ENCODE measurements around the gene DNAJC6. TPM values are rescaled to one million over a fixed set of nuclear protein-coding genes. Genes with fewer than 3 reads are reported as not detected.

Gene DNAJC6
- total RNA-seq, 1 experiment from 2014 or later: 6.2 TPM

DNA sequence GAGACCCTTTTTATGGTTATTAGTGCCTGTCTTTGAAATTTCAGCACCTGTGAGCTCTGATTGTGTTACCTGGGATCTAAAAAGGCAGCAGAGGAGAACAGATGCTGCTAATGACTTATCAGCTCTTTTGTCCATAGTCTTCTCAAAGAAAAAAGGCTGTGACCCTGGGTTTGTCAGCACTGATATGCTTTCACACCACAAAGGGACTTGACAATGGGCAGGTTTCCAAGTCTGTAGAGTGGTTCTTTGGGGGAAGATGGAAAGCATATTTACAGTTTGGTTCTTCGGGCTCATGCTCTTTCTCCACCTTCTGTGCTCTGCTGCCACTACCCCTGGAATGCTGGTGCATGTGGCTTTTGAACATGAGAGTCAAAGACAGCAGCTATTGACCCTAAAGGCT, 32.0 kb downstream of the DNAJC6 start:
- DNase-seq: no peak
- TF ChIP-seq, protein P1, sequence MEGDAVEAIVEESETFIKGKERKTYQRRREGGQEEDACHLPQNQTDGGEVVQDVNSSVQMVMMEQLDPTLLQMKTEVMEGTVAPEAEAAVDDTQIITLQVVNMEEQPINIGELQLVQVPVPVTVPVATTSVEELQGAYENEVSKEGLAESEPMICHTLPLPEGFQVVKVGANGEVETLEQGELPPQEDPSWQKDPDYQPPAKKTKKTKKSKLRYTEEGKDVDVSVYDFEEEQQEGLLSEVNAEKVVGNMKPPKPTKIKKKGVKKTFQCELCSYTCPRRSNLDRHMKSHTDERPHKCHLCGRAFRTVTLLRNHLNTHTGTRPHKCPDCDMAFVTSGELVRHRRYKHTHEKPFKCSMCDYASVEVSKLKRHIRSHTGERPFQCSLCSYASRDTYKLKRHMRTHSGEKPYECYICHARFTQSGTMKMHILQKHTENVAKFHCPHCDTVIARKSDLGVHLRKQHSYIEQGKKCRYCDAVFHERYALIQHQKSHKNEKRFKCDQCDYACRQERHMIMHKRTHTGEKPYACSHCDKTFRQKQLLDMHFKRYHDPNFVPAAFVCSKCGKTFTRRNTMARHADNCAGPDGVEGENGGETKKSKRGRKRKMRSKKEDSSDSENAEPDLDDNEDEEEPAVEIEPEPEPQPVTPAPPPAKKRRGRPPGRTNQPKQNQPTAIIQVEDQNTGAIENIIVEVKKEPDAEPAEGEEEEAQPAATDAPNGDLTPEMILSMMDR (IDR thresholded peaks at IDR 0.05; ENCODE audit: insufficient read depth in 1 of 2, low read depth in 1 of 2, low read length in 1 of 2, severe bottlenecking in 1 of 2, unreplicated experiment in 1 of 2): no peak
- Histone ChIP-seq H3K9me3 (no peaks in the 10 kb centered on the region), H3K4me1 (peaks cover 4% of the 10 kb centered on the region; the same call in 1 of the 2 replicates), H3K4me3 (ENCODE audit: low read depth, low read length) (no peak overlapping the region), H3K36me3 (ENCODE audit: control insufficient read depth, insufficient read depth, low read length) (no peaks in the 10 kb centered on the region), H3K27me3 (replicated peaks; ENCODE audit: control insufficient read depth, insufficient read depth, low read length) (no peaks in the 10 kb centered on the region)
- Mint-ChIP-seq H3K9me3 (ENCODE audit: unreplicated experiment) (no peaks in the 10 kb centered on the region), H3K27me3 (ENCODE audit: insufficient read depth, unreplicated experiment) (no peaks in the 10 kb centered on the region), H3K4me1 (ENCODE audit: low read depth, unreplicated experiment) (peaks cover 4% of the 10 kb centered on the region), H3K27ac (ENCODE audit: unreplicated experiment) (no peak overlapping the region), H3K36me3 (ENCODE audit: insufficient read depth, unreplicated experiment) (no peaks in the 10 kb centered on the region), H3K4me3 (ENCODE audit: unreplicated experiment) (no peak overlapping the region)
- POLR2A ChIA-PET: no interaction called here
- CTCF ChIA-PET: no interaction called here
- intact Hi-C loops (cut with micrococcal nuclease; ENCODE audit: unreplicated experiment): no loop called here
- no TSS peak for BruUV-seq (replicated peaks)

DNA sequence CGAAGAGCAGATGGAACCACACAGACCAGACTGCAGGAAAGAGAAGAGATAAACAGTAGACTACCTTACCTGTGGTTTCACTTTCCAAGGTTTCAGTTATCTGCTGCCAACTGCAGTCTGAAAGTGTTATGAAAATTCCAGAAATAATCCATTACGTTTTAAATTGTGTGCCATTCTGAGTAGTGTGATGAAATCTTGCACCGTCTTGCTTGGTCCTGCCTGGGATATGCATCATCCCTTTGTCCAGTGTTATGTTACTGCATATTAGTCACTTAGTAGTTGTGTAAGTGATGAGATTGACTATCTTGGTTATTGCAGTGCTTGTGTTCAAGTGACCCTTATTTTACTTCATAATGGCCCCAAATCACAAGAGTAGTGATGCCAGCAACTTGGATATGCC, 33.9 kb downstream of the DNAJC6 start:
- BruUV-seq (replicated peaks): no TSS peak
- no peaks in the 10 kb centered on the region for H3K27me3 Mint-ChIP-seq (ENCODE audit: insufficient read depth, unreplicated experiment)
- no peaks in the 10 kb centered on the region for H3K36me3 ChIP-seq (ENCODE audit: control insufficient read depth, insufficient read depth, low read length)
- H3K27me3 ChIP-seq (replicated peaks; ENCODE audit: control insufficient read depth, insufficient read depth, low read length): no peaks in the 10 kb centered on the region
- no peaks in the 10 kb centered on the region for H3K36me3 Mint-ChIP-seq (ENCODE audit: insufficient read depth, unreplicated experiment)
- H3K9me3 Mint-ChIP-seq (ENCODE audit: unreplicated experiment): no peaks in the 10 kb centered on the region
- POLR2A ChIA-PET: no interaction called here
- CTCF ChIA-PET: no interaction called here
- TF ChIP-seq, protein P1 (IDR thresholded peaks at IDR 0.05; ENCODE audit: insufficient read depth in 1 of 2, low read depth in 1 of 2, low read length in 1 of 2, severe bottlenecking in 1 of 2, unreplicated experiment in 1 of 2): no peak
- no peak overlapping the region for H3K4me3 ChIP-seq (ENCODE audit: low read depth, low read length)
- peaks cover 4% of the 10 kb centered on the region; the same call in 1 of the 2 replicates for H3K4me1 ChIP-seq
- no peak overlapping the region for H3K27ac Mint-ChIP-seq (ENCODE audit: unreplicated experiment)
- no peak overlapping the region for H3K4me3 Mint-ChIP-seq (ENCODE audit: unreplicated experiment)
- H3K4me1 Mint-ChIP-seq (ENCODE audit: low read depth, unreplicated experiment): peaks cover 4% of the 10 kb centered on the region
- intact Hi-C loops (cut with micrococcal nuclease; ENCODE audit: unreplicated experiment): no loop called here
- no peak for DNase-seq
- H3K9me3 ChIP-seq: no peaks in the 10 kb centered on the region

DNA sequence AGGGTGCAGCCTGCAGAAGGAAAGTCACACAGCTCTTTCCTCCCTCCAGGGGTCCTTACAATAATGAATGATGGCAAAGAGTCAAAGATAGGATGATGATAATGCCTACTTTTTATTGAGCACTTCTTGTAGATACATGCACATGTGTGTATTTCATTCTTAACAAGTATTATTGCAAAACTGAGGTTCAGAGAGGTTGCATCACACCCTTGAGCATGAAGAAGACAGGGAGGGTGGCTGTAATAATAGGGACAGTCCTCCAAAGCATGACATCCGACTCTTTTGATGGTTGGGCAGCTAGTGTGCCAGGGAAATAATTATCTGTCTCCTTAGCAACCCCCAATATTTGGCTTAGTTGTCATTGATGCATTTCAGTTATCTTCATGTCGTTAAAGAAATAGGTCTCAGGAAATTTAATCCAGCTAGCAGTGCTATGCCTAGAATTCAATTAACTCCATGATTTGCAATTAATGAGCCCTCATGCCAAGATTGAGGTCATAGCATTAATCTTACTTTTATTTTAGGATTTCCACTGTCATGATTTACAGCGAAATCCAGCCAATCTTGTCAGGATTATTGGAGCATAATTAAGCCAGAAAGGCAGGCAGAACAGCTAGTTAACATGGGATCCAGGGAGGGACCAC, 35.0 kb downstream of the DNAJC6 start:
- Mint-ChIP-seq H3K27ac (ENCODE audit: unreplicated experiment) (no peak overlapping the region), H3K4me3 (ENCODE audit: unreplicated experiment) (no peak overlapping the region), H3K4me1 (ENCODE audit: low read depth, unreplicated experiment) (peaks cover 4% of the 10 kb centered on the region), H3K36me3 (ENCODE audit: insufficient read depth, unreplicated experiment) (no peaks in the 10 kb centered on the region), H3K27me3 (ENCODE audit: insufficient read depth, unreplicated experiment) (no peaks in the 10 kb centered on the region), H3K9me3 (ENCODE audit: unreplicated experiment) (no peaks in the 10 kb centered on the region)
- peaks cover 4% of the 10 kb centered on the region; the same call in 1 of the 2 replicates for H3K4me1 ChIP-seq
- H3K27me3 ChIP-seq (replicated peaks; ENCODE audit: control insufficient read depth, insufficient read depth, low read length): no peaks in the 10 kb centered on the region
- POLR2A ChIA-PET: no interaction called here
- no TSS peak for BruUV-seq (replicated peaks)
- H3K9me3 ChIP-seq: no peaks in the 10 kb centered on the region
- intact Hi-C loops (cut with micrococcal nuclease; ENCODE audit: unreplicated experiment): no loop called here
- H3K36me3 ChIP-seq (ENCODE audit: control insufficient read depth, insufficient read depth, low read length): no peaks in the 10 kb centered on the region
- no peak overlapping the region for H3K4me3 ChIP-seq (ENCODE audit: low read depth, low read length)
- no peak for DNase-seq
- CTCF ChIA-PET: no interaction called here
- TF ChIP-seq, protein P1 (IDR thresholded peaks at IDR 0.05; ENCODE audit: insufficient read depth in 1 of 2, low read depth in 1 of 2, low read length in 1 of 2, severe bottlenecking in 1 of 2, unreplicated experiment in 1 of 2): no peak

All from Caco-2 (cell line).